CD1c-positive myeloid dendritic cell (primary cell): ENCODE measurements around the gene BICDL2.

Experiments used
- DNase-seq: peaks from one replicate; pipeline ENCODE4 v3.0.0-alpha.2; 2016; ENCODE audit errors: extremely low spot score

The BICDL2 gene

GRCh38 chr16:3047387-3047720, 10.6 kb upstream of the BICDL2 start:
- DNase-seq = no peak

- no peak for DNase-seq
These were observed 10.1 kb upstream of the BICDL2 start for GRCh38 chr16:3046641-3047386.

GRCh38 chr16:3045758-3046640, 9.3 kb upstream of the BICDL2 start, which contains the start of gene MMP25:
Gene MMP25 (plus strand): TSS chr16:3046561. CDS start chr16:3046918, 357 bp downstream.
- peak; percentile 80 for DNase-seq

- no peak for DNase-seq
These were observed 8.0 kb upstream of the BICDL2 start for GRCh38 chr16:3044708-3045107.

- DNase-seq = peak; percentile 18
These were observed 5.6 kb upstream of the BICDL2 start for GRCh38 chr16:3042376-3042775.

GRCh38 chr16:3038896-3039295, 2.2 kb upstream of the BICDL2 start:
- DNase-seq = no peak

GRCh38 chr16:3038256-3038655, 1.5 kb upstream of the BICDL2 start:
- no peak for DNase-seq

- DNase-seq = no peak
These were observed 595 bp downstream of the BICDL2 start for GRCh38 chr16:3035972-3036725.

- no peak for DNase-seq
These were observed 1.3 kb downstream of the BICDL2 start for GRCh38 chr16:3035289-3035971.

GRCh38 chr16:3032624-3033023, 4.1 kb downstream of the BICDL2 start:
- DNase-seq = peak; percentile 50

- DNase-seq = no peak
These were observed 6.2 kb downstream of the BICDL2 start for GRCh38 chr16:3030222-3031212.

GRCh38 chr16:3029491-3030221, 7.1 kb downstream of the BICDL2 start:
- DNase-seq = peak; percentile 67

GRCh38 chr16:3028716-3029319, 7.9 kb downstream of the BICDL2 start:
- DNase-seq = no peak

GRCh38 chr16:3027983-3028715, 8.6 kb downstream of the BICDL2 start:
- peak; percentile 92 for DNase-seq

- no peak for DNase-seq
These were observed 9.3 kb downstream of the BICDL2 start for GRCh38 chr16:3027489-3027795.

- DNase-seq = no peak
These were observed 9.9 kb downstream of the BICDL2 start for GRCh38 chr16:3026609-3027488.

- DNase-seq = no peak
These were observed 10.8 kb downstream of the BICDL2 start for GRCh38 chr16:3026003-3026378.
